SK-N-SH treated with all-trans-retinoic acid at 6 μM for 48 hours (cell line): ENCODE results near the gene FXYD4.

Source experiments
- ATAC-seq: fragments of 200-7000 bp; cut with Tn5 transposase; 3 replicates; pipeline ENCODE4 v1.9.1; 2020; ENCODE audit warnings: mild to moderate bottlenecking, moderate library complexity
- BACH2 ChIP-seq: fragments of 250-450 bp; sonication (Bioruptor Pico); IDR thresholded peaks from 2 replicates; pipeline ENCODE4 v1.9.0; 2021; ENCODE audit warnings: mild to moderate bottlenecking, borderline replicate concordance
- CREB5 ChIP-seq: fragments of 250-450 bp; sonication (Bioruptor Pico); IDR thresholded peaks from 2 replicates; pipeline ENCODE4 v1.5.1; 2020; ENCODE audit warnings: low read depth, mild to moderate bottlenecking, moderate library complexity
- CSDC2 ChIP-seq: fragments of 250-450 bp; sonication (Bioruptor Pico); IDR thresholded peaks from 2 replicates; pipeline ENCODE4 v1.5.0; 2020; ENCODE audit warnings: mild to moderate bottlenecking, moderate library complexity
- CSRNP3 ChIP-seq: fragments of 250-450 bp; sonication (Bioruptor Pico); IDR thresholded peaks from 2 replicates; pipeline ENCODE4 v1.5.1; 2021; ENCODE audit warnings: mild to moderate bottlenecking, moderate library complexity
- ESRRG ChIP-seq: fragments of 250-450 bp; sonication (Bioruptor Pico); IDR thresholded peaks from 2 replicates; pipeline ENCODE4 v1.6.1; 2021; ENCODE audit warnings: mild to moderate bottlenecking
- GLIS3 ChIP-seq: fragments of 250-450 bp; sonication (Bioruptor Pico); IDR thresholded peaks from 2 replicates; pipeline ENCODE4 v1.5.0; 2020; ENCODE audit warnings: mild to moderate bottlenecking, moderate library complexity
- ISL1 ChIP-seq: fragments of 250-450 bp; sonication (Bioruptor Pico); IDR thresholded peaks from 2 replicates; pipeline ENCODE4 v2.1.2; 2022; ENCODE audit warnings: mild to moderate bottlenecking, moderate library complexity
- OSR1 ChIP-seq: fragments of 250-450 bp; sonication (Bioruptor Pico); IDR thresholded peaks from 2 replicates; pipeline ENCODE4 v1.8.0; 2022; ENCODE audit warnings: moderate library complexity, mild to moderate bottlenecking, inconsistent platforms
- PATZ1 ChIP-seq: fragments of 250-450 bp; sonication (Bioruptor Pico); IDR thresholded peaks from 2 replicates; pipeline ENCODE4 v1.8.0; 2020; ENCODE audit warnings: mild to moderate bottlenecking, moderate library complexity, borderline replicate concordance
- PPARA ChIP-seq: fragments of 250-450 bp; sonication (Bioruptor Pico); IDR thresholded peaks from 2 replicates; pipeline ENCODE4 v1.5.0; 2020; ENCODE audit warnings: mild to moderate bottlenecking, borderline replicate concordance
- RARB ChIP-seq: fragments of 250-450 bp; sonication (Bioruptor Pico); IDR thresholded peaks from 2 replicates; pipeline ENCODE4 v1.8.0; 2021; ENCODE audit warnings: mild to moderate bottlenecking, moderate library complexity
- SNAI2 ChIP-seq: fragments of 250-450 bp; sonication (Bioruptor Pico); IDR thresholded peaks from 2 replicates; pipeline ENCODE4 v1.5.0; 2020; ENCODE audit warnings: mild to moderate bottlenecking, moderate library complexity
- TCF4 ChIP-seq: fragments of 250-450 bp; sonication (Bioruptor Pico); IDR thresholded peaks from 2 replicates; pipeline ENCODE4 v1.8.0; 2021; ENCODE audit warnings: mild to moderate bottlenecking, moderate library complexity, borderline replicate concordance
- TOX ChIP-seq: fragments of 250-450 bp; sonication (Bioruptor Pico); IDR thresholded peaks from 2 replicates; pipeline ENCODE4 v1.8.0; 2021; ENCODE audit warnings: mild to moderate bottlenecking, moderate library complexity, borderline replicate concordance
- TSHZ2 ChIP-seq: fragments of 250-450 bp; sonication (Bioruptor Pico); IDR thresholded peaks from 2 replicates; pipeline ENCODE4 v1.5.0; 2020; ENCODE audit warnings: mild to moderate bottlenecking, moderate library complexity
- ZC3H10 ChIP-seq: fragments of 250-450 bp; sonication (Bioruptor Pico); IDR thresholded peaks from 2 replicates; pipeline ENCODE4 v1.5.1; 2021; ENCODE audit warnings: mild to moderate bottlenecking, moderate library complexity
- ZFP3 ChIP-seq: fragments of 250-450 bp; sonication (Bioruptor Pico); IDR thresholded peaks from 2 replicates; pipeline ENCODE4 v1.5.0; 2020; ENCODE audit warnings: mild to moderate bottlenecking, moderate library complexity
- ZFP30 ChIP-seq: fragments of 450-650 bp; formaldehyde crosslinking; IDR thresholded peaks from 2 replicates; pipeline ENCODE4 v1.5.0; 2022; ENCODE audit warnings: mild to moderate bottlenecking, moderate library complexity
- ZNF565 ChIP-seq: fragments of 450-650 bp; formaldehyde crosslinking; conservative IDR thresholded peaks from 2 replicates; pipeline ENCODE4 v1.5.0; 2020; ENCODE audit warnings: low read depth, mild to moderate bottlenecking, moderate library complexity
- ZNF70 ChIP-seq: fragments of 450-650 bp; formaldehyde crosslinking; IDR thresholded peaks from 2 replicates; pipeline ENCODE4 v1.5.0; 2020; ENCODE audit warnings: mild to moderate bottlenecking, moderate library complexity
- ZNF8 ChIP-seq: fragments of 450-650 bp; formaldehyde crosslinking; IDR thresholded peaks from 2 replicates; pipeline ENCODE4 v1.5.0; 2020; ENCODE audit warnings: mild to moderate bottlenecking, moderate library complexity

The FXYD4 gene

GRCh38 chr10:43344051-43344450 lies 27.4 kb upstream of the FXYD4 start:
- TF ChIP-seq ESRRG: no peak
- no peak for TF ChIP-seq SNAI2
- ATAC-seq: no peak

- TF ChIP-seq CREB5 (CRISPR knock-in tag) (no peak), ZFP30 (CRISPR knock-in tag) (no peak), TOX (CRISPR knock-in tag) (no peak), SNAI2 (no peak), ISL1 (CRISPR knock-in tag) (no peak), CSRNP3 (CRISPR knock-in tag) (no peak), TSHZ2 (CRISPR knock-in tag) (no peak), ZFP3 (CRISPR knock-in tag) (no peak), TCF4 (CRISPR knock-in tag) (no peak), OSR1 (no peak), ZNF70 (no peak), BACH2 (CRISPR knock-in tag) (no peak), CSDC2 (CRISPR knock-in tag) (no peak), RARB (CRISPR knock-in tag) (no peak), GLIS3 (CRISPR knock-in tag) (no peak), PPARA (CRISPR knock-in tag) (no peak), ESRRG (no peak)
Observed at GRCh38 chr10:43347997-43348396, 23.4 kb upstream of the FXYD4 start.

GRCh38 chr10:43348511-43349312 lies 22.7 kb upstream of the FXYD4 start:
- ATAC-seq: peak; percentile 99
- TF ChIP-seq ZC3H10 (CRISPR knock-in tag) (no peak), PATZ1 (CRISPR knock-in tag) (no peak), CSRNP3 (CRISPR knock-in tag) (no peak), TOX (CRISPR knock-in tag) (no peak), ZNF8 (CRISPR knock-in tag) (no peak), ISL1 (CRISPR knock-in tag) (no peak), CSDC2 (CRISPR knock-in tag) (no peak), SNAI2 (no peak), ZNF70 (no peak), OSR1 (no peak), TSHZ2 (CRISPR knock-in tag) (no peak), PPARA (CRISPR knock-in tag) (no peak), ZFP30 (CRISPR knock-in tag) (no peak), BACH2 (CRISPR knock-in tag) (no peak), ZNF565 (CRISPR knock-in tag) (no peak)
- TF ChIP-seq, all 23 proteins: peak for 0

More at GRCh38 chr10:43347997-43348396, 23.4 kb upstream of the FXYD4 start:
- ATAC-seq: no peak
